GM06990 (cell line): ENCODE measurements around the gene OR52J3.

Experiments used
- DNase-seq: peaks from one replicate; pipeline ENCODE4 v3.0.0-alpha.2; 2011; ENCODE audit not compliant: insufficient read length; ENCODE audit errors: extremely low read depth
- H3K27me3 ChIP-seq: replicated peaks from 2 replicates; pipeline ENCODE4 v1.6.0; 2011; ENCODE audit warnings: low read length; ENCODE audit not compliant: control insufficient read depth, insufficient read depth
- H3K36me3 ChIP-seq: 2 replicates; pipeline ENCODE4 v1.5.1; 2011; ENCODE audit warnings: low read length; ENCODE audit not compliant: control insufficient read depth, insufficient read depth
- H3K4me3 ChIP-seq: replicated peaks from 2 replicates; pipeline ENCODE4 v1.5.1; 2011; ENCODE audit warnings: low read depth, mild to moderate bottlenecking, control low read depth, low read length
- CTCF ChIP-seq: IDR thresholded peaks from 2 replicates; pipeline ENCODE4 v1.5.1; 2011; ENCODE audit warnings: low read length, control low read depth, mild to moderate bottlenecking, inconsistent platforms; ENCODE audit not compliant: insufficient read depth, poor library complexity, severe bottlenecking

Gene OR52J3

GRCh38 chr11:5046226-5046625 is at the start of gene OR52J3:
TSS of gene OR52J3 (plus strand) at chr11:5046526. CDS start at chr11:5046526, 0 bp downstream.
- TF ChIP-seq CTCF, result no peak
- DNase-seq, result no peak
- H3K27me3 ChIP-seq, result no peaks in the 10 kb centered on the region
- no peaks in the 10 kb centered on the region for H3K36me3 ChIP-seq
- H3K4me3 ChIP-seq, result no peak within 1 kb of the TSS

- Histone ChIP-seq H3K27me3 (no peaks in the 10 kb centered on the region), H3K4me3 (no peak overlapping the region), H3K36me3 (no peaks in the 10 kb centered on the region)
- no peak for DNase-seq
- TF ChIP-seq CTCF, result peak; percentile 61
These were observed 41.7 kb upstream of the OR52J3 start for GRCh38 chr11:5004424-5005274.

GRCh38 chr11:5007561-5007960 is 38.8 kb upstream of the OR52J3 start:
- no peak for TF ChIP-seq CTCF
- no peak for DNase-seq
- H3K27me3 ChIP-seq, result no peaks in the 10 kb centered on the region
- H3K4me3 ChIP-seq, result no peak overlapping the region
- no peaks in the 10 kb centered on the region for H3K36me3 ChIP-seq

- no peaks in the 10 kb centered on the region for H3K36me3 ChIP-seq
- TF ChIP-seq CTCF, result no peak
- no peaks in the 10 kb centered on the region for H3K27me3 ChIP-seq
- no peak for DNase-seq
- H3K4me3 ChIP-seq, result no peak overlapping the region
These were observed 35.1 kb upstream of the OR52J3 start for GRCh38 chr11:5011254-5011653.

GRCh38 chr11:5013012-5013411 is 33.3 kb upstream of the OR52J3 start:
- H3K4me3 ChIP-seq, result no peak overlapping the region
- no peaks in the 10 kb centered on the region for H3K36me3 ChIP-seq
- no peaks in the 10 kb centered on the region for H3K27me3 ChIP-seq
- TF ChIP-seq CTCF, result no peak
- DNase-seq, result no peak
